ENCODE data around the gene BCAN. TPM values are rescaled to one million over a fixed set of nuclear protein-coding genes. Genes with fewer than 3 reads are reported as not detected.
A peak's percentile ranks its signal among the peaks of the same experiment; 100 is the strongest.

BCAN gene
- total RNA-seq, 4 donors from 2014 or later, result 0.50 to 5.0 (median 1.9) TPM; not detected in 1

- Histone ChIP-seq H3K4me3 (no peak overlapping the region), H3K27me3 (peaks cover 78% of the 10 kb centered on the region), H3K27ac (no peak overlapping the region), H3K9me3 (no peaks in the 10 kb centered on the region), H3K36me3 (no peaks in the 10 kb centered on the region), H3K4me1 (peaks cover 0 to 29% (median 19%) of the 10 kb centered on the region in 3 donors)
- ATAC-seq, result no peak
- 20% methylated on average over 1 of the region's 1 CpG; no CpG with 5 or more reads in 1 of the 2 donors for WGBS, 2 donors (ENCODE audit: low coverage in 1 of 2)
- TF ChIP-seq POLR2AphosphoS5 (IDR thresholded peaks at IDR 0.05), result no peak
- no peak for TF ChIP-seq EP300 (IDR thresholded peaks at IDR 0.05)
- TF ChIP-seq CTCF (IDR thresholded peaks at IDR 0.05), result no peak
- TF ChIP-seq POLR2A (IDR thresholded peaks at IDR 0.05), result no peak
Observed at GRCh38 chr1:156654700-156655099, 12.8 kb downstream of the BCAN start.

GRCh38 chr1:156655151-156655903, 13.4 kb downstream of the BCAN start:
- ATAC-seq, result no peak
- no peak overlapping the region for H3K27ac ChIP-seq
- H3K9me3 ChIP-seq, result no peaks in the 10 kb centered on the region
- TF ChIP-seq POLR2AphosphoS5 (IDR thresholded peaks at IDR 0.05) (no peak), POLR2A (IDR thresholded peaks at IDR 0.05) (no peak), EP300 (IDR thresholded peaks at IDR 0.05) (no peak)
- H3K4me1 ChIP-seq, result peaks cover 0 to 36% (median 22%) of the 10 kb centered on the region in 3 donors
- peaks cover 74% of the 10 kb centered on the region for H3K27me3 ChIP-seq
- H3K4me3 ChIP-seq, result no peak overlapping the region
- H3K36me3 ChIP-seq, result no peaks in the 10 kb centered on the region
- WGBS, 2 donors (ENCODE audit: low coverage in 1 of 2), result 0 to 58% methylated on average over 1 to 2 of the region's 2 CpGs

GRCh38 chr1:156655904-156656516, 14.1 kb downstream of the BCAN start:
- H3K9me3 ChIP-seq, result no peaks in the 10 kb centered on the region
- H3K27ac ChIP-seq, result no peak overlapping the region
- no peak for ATAC-seq
- WGBS, 2 donors (ENCODE audit: low coverage in 1 of 2), result 29% methylated on average over 1 of the region's 9 CpGs; no CpG with 5 or more reads in 1 of the 2 donors
- no peaks in the 10 kb centered on the region for H3K36me3 ChIP-seq
- H3K4me3 ChIP-seq, result no peak overlapping the region
- TF ChIP-seq POLR2A (IDR thresholded peaks at IDR 0.05) (no peak), EP300 (IDR thresholded peaks at IDR 0.05) (no peak), CTCF (IDR thresholded peaks at IDR 0.05) (no peak), POLR2AphosphoS5 (IDR thresholded peaks at IDR 0.05) (no peak)
- peaks cover 67% of the 10 kb centered on the region for H3K27me3 ChIP-seq
- H3K4me1 ChIP-seq, result peaks cover 0 to 42% (median 28%) of the 10 kb centered on the region in 3 donors

- peak overlapping the region in 1 of 4 donors; percentile 31 for H3K27ac ChIP-seq
- H3K36me3 ChIP-seq, result no peaks in the 10 kb centered on the region
- TF ChIP-seq CTCF (IDR thresholded peaks at IDR 0.05) (peak in 3 of 4 experiments; percentile 92 to 99 (median 95)), POLR2A (IDR thresholded peaks at IDR 0.05) (no peak)
- H3K4me1 ChIP-seq, result peaks cover 0 to 53% (median 38%) of the 10 kb centered on the region in 3 donors
- peak overlapping the region in 1 of 2 donors; percentile 44 for H3K4me3 ChIP-seq
- H3K27me3 ChIP-seq, result peaks cover 57% of the 10 kb centered on the region
- 1 to 3% methylated on average over 24 to 26 of the region's 54 CpGs for WGBS, 2 donors (ENCODE audit: low coverage in 1 of 2)
- peak; percentile 65 for ATAC-seq
- no peaks in the 10 kb centered on the region for H3K9me3 ChIP-seq
Observed at GRCh38 chr1:156656806-156657740, 15.2 kb downstream of the BCAN start.

Measured in gastroesophageal sphincter (tissue), 4 donors.